NB4 (cell line): ENCODE results near the gene CBY2.

Source experiments
- MYC ChIP-seq: IDR thresholded peaks from 2 replicates; pipeline ENCODE4 v1.6.1; 2011; ENCODE audit warnings: low read depth, low read length
- POLR2A ChIP-seq: IDR thresholded peaks from 2 replicates; pipeline ENCODE4 v1.6.1; 2011; ENCODE audit warnings: mild to moderate bottlenecking; ENCODE audit not compliant: insufficient read length; ENCODE audit errors: extremely low read depth
- TF ChIP-seq, protein P1 (sequence below): IDR thresholded peaks from one replicate; pipeline ENCODE4 v1.5.1; 2012; ENCODE audit warnings: low read depth, low read length

DNA sequence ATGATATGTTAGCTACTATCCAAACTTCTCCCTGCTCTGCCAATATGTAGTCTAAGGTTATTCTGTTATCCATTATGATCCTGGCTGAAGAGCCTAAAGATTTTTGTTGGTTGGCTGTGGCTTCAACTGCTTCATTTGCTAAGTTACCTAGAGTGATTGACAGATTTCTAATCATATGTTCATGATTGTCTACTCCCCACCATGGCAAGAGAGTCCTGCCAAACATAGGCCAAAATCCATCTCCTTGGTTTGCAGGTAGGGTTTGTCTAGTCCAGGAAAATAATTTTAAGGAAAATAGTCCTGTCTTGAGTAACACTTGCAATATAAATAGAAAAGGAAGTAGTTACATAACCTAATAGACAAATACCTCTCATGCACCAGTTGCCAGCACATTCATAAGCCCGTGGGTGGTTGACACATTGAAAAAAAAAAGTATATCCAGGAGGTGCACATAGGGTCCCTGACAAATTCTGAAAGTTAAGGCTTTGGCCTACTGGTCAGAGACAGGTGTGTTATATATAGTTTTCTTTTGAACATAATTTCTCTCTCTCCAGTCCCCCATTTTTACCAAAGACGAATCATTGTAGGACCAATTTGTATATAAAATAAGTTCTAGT lies 5.4 kb upstream of the CBY2 start:
- TF ChIP-seq MYC (no peak), POLR2A (no peak)
- TF ChIP-seq, protein P1, sequence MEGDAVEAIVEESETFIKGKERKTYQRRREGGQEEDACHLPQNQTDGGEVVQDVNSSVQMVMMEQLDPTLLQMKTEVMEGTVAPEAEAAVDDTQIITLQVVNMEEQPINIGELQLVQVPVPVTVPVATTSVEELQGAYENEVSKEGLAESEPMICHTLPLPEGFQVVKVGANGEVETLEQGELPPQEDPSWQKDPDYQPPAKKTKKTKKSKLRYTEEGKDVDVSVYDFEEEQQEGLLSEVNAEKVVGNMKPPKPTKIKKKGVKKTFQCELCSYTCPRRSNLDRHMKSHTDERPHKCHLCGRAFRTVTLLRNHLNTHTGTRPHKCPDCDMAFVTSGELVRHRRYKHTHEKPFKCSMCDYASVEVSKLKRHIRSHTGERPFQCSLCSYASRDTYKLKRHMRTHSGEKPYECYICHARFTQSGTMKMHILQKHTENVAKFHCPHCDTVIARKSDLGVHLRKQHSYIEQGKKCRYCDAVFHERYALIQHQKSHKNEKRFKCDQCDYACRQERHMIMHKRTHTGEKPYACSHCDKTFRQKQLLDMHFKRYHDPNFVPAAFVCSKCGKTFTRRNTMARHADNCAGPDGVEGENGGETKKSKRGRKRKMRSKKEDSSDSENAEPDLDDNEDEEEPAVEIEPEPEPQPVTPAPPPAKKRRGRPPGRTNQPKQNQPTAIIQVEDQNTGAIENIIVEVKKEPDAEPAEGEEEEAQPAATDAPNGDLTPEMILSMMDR: no peak
